ENCODE data around the gene IL12RB2. TPM values are rescaled to one million over a fixed set of nuclear protein-coding genes. Genes with fewer than 3 reads are reported as not detected.

Gene IL12RB2
- total and polyA plus RNA-seq, 4 experiments from 2014 or later, result 3.6 to 7.3 (median 4.8) TPM

DNA sequence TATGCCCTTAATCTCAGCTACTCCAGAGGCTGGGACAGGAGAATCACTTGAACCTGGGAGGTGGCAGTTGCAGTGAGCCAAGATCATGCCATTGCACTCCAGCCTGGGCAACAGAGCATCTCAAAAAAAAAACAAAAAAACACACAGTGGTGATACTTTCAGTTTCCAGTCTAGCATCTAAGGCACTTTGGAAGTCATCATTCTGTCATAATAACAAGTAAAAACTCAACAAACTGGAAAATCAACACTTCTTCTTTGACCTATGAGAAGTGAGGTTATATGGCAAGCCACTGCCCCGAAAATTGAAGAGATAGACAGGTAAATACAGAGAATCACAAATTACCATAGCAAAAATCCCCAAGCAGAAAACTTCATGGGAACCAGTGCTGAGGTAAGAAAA is 51.9 kb downstream of the IL12RB2 start:
- Histone ChIP-seq H3K4me3 (ENCODE audit: low read length in 2 of 2) (no peak overlapping the region), H3K4me1 (ENCODE audit: insufficient read depth, low read length) (no peaks in the 10 kb centered on the region), H3K27me3 (ENCODE audit: insufficient read depth, low read length) (no peaks in the 10 kb centered on the region), H3K9me3 (ENCODE audit: control insufficient read depth in 1 of 2, low read length in 2 of 2) (no peaks in the 10 kb centered on the region), H3K27ac (ENCODE audit: low read depth, low read length) (no peak overlapping the region), H3K36me3 (ENCODE audit: insufficient read depth, low read length) (no peaks in the 10 kb centered on the region)
- Mint-ChIP-seq H3K4me3 (no peak overlapping the region), H3K27ac (peak overlapping the region in 1 of 7 donors; percentile 25), H3K27me3 (peaks cover 0 to 3% of the 10 kb centered on the region in 2 donors), H3K9me3 (no peaks in the 10 kb centered on the region), H3K4me1 (peaks cover 0 to 5% (median 0%) of the 10 kb centered on the region in 4 donors), H3K36me3 (peaks cover 0 to 15% of the 10 kb centered on the region in 2 donors)
- CTCF ChIA-PET (ENCODE audit: partially characterized antibody), result interaction anchor here (1.3 kb wide), 1 partner anchor 12 kb away, joined by 3 read pairs; no protein-coding TSS in a partner anchor
- POLR2A ChIA-PET (ENCODE audit: partially characterized antibody), result no interaction called here
- intact Hi-C loops (cut with micrococcal nuclease), result no loop called here
- DNase-seq, result no peak

DNA sequence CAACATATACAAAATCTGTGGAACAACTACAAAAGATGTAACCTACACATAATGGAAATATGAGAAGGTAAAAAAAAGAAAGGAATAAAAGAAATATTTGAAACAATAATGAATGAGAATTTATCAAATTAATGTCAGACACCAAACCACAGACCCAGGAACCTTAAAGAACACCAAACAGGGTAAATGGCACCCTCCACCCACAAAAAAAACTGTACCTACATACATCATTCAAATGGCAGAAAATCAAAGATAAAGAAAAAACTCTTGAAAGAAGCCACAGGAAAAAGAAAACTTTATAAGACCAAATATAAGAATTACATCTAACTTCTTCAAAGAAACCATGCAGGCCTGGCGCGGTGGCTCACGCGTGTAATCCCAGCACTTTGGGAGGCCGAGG is 54.0 kb downstream of the IL12RB2 start:
- no peak overlapping the region for H3K4me3 Mint-ChIP-seq
- POLR2A ChIA-PET (ENCODE audit: partially characterized antibody), result no interaction called here
- DNase-seq, result no peak
- Histone ChIP-seq H3K27ac (ENCODE audit: low read depth, low read length) (no peak overlapping the region), H3K36me3 (ENCODE audit: insufficient read depth, low read length) (no peaks in the 10 kb centered on the region), H3K4me1 (ENCODE audit: insufficient read depth, low read length) (no peaks in the 10 kb centered on the region), H3K27me3 (ENCODE audit: insufficient read depth, low read length) (no peaks in the 10 kb centered on the region), H3K4me3 (ENCODE audit: low read length in 2 of 2) (no peak overlapping the region), H3K9me3 (ENCODE audit: control insufficient read depth in 1 of 2, low read length in 2 of 2) (no peaks in the 10 kb centered on the region)
- intact Hi-C loops (cut with micrococcal nuclease), result no loop called here
- H3K4me1 Mint-ChIP-seq, result peaks cover 0 to 5% (median 0%) of the 10 kb centered on the region in 4 donors
- no peak overlapping the region for H3K27ac Mint-ChIP-seq
- H3K9me3 Mint-ChIP-seq, result no peaks in the 10 kb centered on the region
- H3K27me3 Mint-ChIP-seq, result peaks cover 0 to 3% of the 10 kb centered on the region in 2 donors
- CTCF ChIA-PET (ENCODE audit: partially characterized antibody), result no interaction called here
- peaks cover 0 to 5% of the 10 kb centered on the region in 2 donors for H3K36me3 Mint-ChIP-seq

DNA sequence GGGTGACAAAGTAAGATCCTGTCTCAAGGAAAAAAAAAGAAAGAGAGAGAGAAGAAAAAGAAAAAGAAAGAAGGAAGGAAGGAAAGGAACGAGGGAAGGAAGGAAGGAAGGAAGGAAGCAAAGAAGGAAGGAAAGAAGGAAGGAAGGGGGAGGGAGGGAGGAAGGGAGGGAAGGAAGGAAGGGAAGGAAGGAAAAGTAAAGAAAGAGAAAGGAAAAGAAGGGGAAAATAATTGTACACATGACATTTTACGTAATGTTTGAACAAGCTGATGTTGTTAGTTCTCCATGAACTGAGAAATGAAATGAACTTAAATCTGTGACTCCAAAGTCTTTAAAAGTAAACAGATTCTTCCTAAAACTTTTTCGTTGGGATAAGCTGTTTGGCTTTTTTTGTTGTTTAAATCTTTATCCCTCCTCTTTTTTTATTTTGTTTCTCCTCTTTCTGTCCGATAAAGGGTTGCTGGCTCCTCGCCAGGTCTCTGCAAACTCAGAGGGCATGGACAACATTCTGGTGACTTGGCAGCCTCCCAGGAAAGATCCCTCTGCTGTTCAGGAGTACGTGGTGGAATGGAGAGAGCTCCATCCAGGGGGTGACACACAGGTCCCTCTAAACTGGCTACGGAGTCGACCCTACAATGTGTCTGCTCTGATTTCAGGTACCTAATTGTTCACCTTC is 59.8 kb downstream of the IL12RB2 start:
- POLR2A ChIA-PET (ENCODE audit: partially characterized antibody), result no interaction called here
- H3K36me3 ChIP-seq (ENCODE audit: insufficient read depth, low read length), result no peaks in the 10 kb centered on the region
- Mint-ChIP-seq H3K4me3 (no peak overlapping the region), H3K27ac (peak overlapping the region in 2 of 7 donors; percentile 49 to 55), H3K9me3 (no peaks in the 10 kb centered on the region), H3K36me3 (no peaks in the 10 kb centered on the region), H3K27me3 (no peaks in the 10 kb centered on the region), H3K4me1 (no peaks in the 10 kb centered on the region)
- H3K27me3 ChIP-seq (ENCODE audit: insufficient read depth, low read length), result no peaks in the 10 kb centered on the region
- CTCF ChIA-PET (ENCODE audit: partially characterized antibody), result interaction anchor here (0.6 to 1.2 kb wide), 2 partner anchors 26 to 130 kb away, joined by 3 read pairs; no protein-coding TSS in a partner anchor
- H3K9me3 ChIP-seq (ENCODE audit: control insufficient read depth in 1 of 2, low read length in 2 of 2), result no peaks in the 10 kb centered on the region
- no peak overlapping the region for H3K27ac ChIP-seq (ENCODE audit: low read depth, low read length)
- intact Hi-C loops (cut with micrococcal nuclease), result no loop called here
- H3K4me3 ChIP-seq (ENCODE audit: low read length in 2 of 2), result no peak overlapping the region
- H3K4me1 ChIP-seq (ENCODE audit: insufficient read depth, low read length), result no peaks in the 10 kb centered on the region
- DNase-seq, result no peak

DNA sequence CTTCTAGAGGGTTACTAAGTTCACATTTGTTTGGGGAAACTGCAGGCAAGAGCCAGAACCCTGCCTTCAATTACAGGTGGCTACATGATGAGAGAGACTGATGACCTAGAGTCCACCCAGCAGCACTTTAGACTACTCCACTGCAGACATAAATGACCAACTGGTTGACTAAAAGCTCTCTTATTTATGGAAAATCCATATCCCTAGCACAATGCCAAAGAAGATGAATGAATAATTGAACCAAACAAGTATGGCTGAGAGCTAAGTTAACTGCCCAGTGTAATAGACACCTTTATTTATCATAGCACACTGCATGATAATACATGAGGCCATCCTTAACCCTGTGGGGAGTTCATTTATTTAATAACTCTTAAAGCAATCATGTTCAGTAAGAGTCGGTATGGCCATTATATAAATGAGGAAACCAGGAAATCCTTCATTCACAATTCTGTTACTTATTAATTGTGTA is 60.4 kb downstream of the IL12RB2 start:
- Histone ChIP-seq H3K4me1 (ENCODE audit: insufficient read depth, low read length) (no peaks in the 10 kb centered on the region), H3K27ac (ENCODE audit: low read depth, low read length) (no peak overlapping the region), H3K4me3 (ENCODE audit: low read length in 2 of 2) (no peak overlapping the region), H3K27me3 (ENCODE audit: insufficient read depth, low read length) (no peaks in the 10 kb centered on the region), H3K36me3 (ENCODE audit: insufficient read depth, low read length) (no peaks in the 10 kb centered on the region), H3K9me3 (ENCODE audit: control insufficient read depth in 1 of 2, low read length in 2 of 2) (no peaks in the 10 kb centered on the region)
- H3K4me1 Mint-ChIP-seq, result no peaks in the 10 kb centered on the region
- POLR2A ChIA-PET (ENCODE audit: partially characterized antibody), result no interaction called here
- CTCF ChIA-PET (ENCODE audit: partially characterized antibody), result interaction anchor here (0.6 to 1.4 kb wide), 3 partner anchors 27 to 132 kb away, joined by 3 to 4 read pairs (median 3); no protein-coding TSS in a partner anchor
- H3K9me3 Mint-ChIP-seq, result no peaks in the 10 kb centered on the region
- no peaks in the 10 kb centered on the region for H3K27me3 Mint-ChIP-seq
- DNase-seq, result no peak
- H3K27ac Mint-ChIP-seq, result no peak overlapping the region
- no peak overlapping the region for H3K4me3 Mint-ChIP-seq
- intact Hi-C loops (cut with micrococcal nuclease), result no loop called here
- H3K36me3 Mint-ChIP-seq, result no peaks in the 10 kb centered on the region

DNA sequence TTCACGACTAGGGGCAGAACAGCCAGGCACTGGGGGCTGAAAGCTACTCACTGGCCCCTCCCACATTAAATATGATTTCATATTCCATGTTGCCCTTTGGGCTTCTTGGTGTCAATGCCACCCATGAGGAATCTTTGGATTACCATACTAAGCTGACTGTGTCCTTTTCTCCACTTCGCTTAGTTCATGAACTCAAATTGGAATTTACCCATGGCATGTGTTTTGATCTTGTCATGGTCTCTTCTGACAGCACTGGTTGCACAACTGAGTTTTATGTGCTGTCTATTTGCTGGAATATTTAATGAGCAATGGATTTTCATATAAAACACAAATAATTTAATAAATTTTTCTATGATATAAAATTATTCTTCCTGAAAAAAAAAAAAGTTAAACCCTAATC is 63.4 kb downstream of the IL12RB2 start:
- Histone ChIP-seq H3K27ac (ENCODE audit: low read depth, low read length) (no peak overlapping the region), H3K27me3 (ENCODE audit: insufficient read depth, low read length) (no peaks in the 10 kb centered on the region), H3K4me3 (ENCODE audit: low read length in 2 of 2) (no peak overlapping the region), H3K9me3 (ENCODE audit: control insufficient read depth in 1 of 2, low read length in 2 of 2) (no peaks in the 10 kb centered on the region), H3K4me1 (ENCODE audit: insufficient read depth, low read length) (no peaks in the 10 kb centered on the region), H3K36me3 (ENCODE audit: insufficient read depth, low read length) (no peaks in the 10 kb centered on the region)
- POLR2A ChIA-PET (ENCODE audit: partially characterized antibody), result no interaction called here
- CTCF ChIA-PET (ENCODE audit: partially characterized antibody), result no interaction called here
- Mint-ChIP-seq H3K9me3 (no peaks in the 10 kb centered on the region), H3K27ac (no peak overlapping the region), H3K36me3 (peaks cover 0 to 1% of the 10 kb centered on the region in 2 donors), H3K27me3 (no peaks in the 10 kb centered on the region), H3K4me1 (no peaks in the 10 kb centered on the region), H3K4me3 (no peak overlapping the region)
- intact Hi-C loops (cut with micrococcal nuclease), result no loop called here
- no peak for DNase-seq

DNA sequence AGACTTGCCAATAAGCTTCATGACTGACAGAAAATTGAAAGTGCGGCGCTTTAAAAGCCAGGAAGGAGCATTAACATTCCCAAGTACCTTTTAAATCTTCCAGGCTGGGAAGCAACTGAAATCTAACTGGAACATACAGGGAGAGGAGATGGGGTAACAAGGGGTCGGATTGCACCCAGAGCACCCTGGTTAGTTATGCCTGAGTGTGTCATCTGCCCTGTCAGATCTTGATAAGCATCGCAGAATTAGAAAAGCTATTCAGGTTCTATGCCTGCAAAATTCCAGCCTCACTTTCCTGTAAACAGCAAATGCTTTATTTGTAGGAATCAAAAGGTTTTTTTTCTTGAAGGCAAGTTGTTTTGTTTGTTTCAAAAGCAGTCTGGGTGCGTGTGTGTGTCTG is 64.0 kb downstream of the IL12RB2 start:
- ChIA-PET CTCF (ENCODE audit: partially characterized antibody) (no interaction called here), POLR2A (ENCODE audit: partially characterized antibody) (no interaction called here)
- Mint-ChIP-seq H3K4me3 (no peak overlapping the region), H3K9me3 (no peaks in the 10 kb centered on the region), H3K4me1 (no peaks in the 10 kb centered on the region), H3K27me3 (no peaks in the 10 kb centered on the region), H3K36me3 (peaks cover 1 to 5% of the 10 kb centered on the region in 2 donors), H3K27ac (no peak overlapping the region)
- H3K27ac ChIP-seq (ENCODE audit: low read depth, low read length), result no peak overlapping the region
- H3K4me1 ChIP-seq (ENCODE audit: insufficient read depth, low read length), result no peaks in the 10 kb centered on the region
- H3K27me3 ChIP-seq (ENCODE audit: insufficient read depth, low read length), result no peaks in the 10 kb centered on the region
- no peaks in the 10 kb centered on the region for H3K36me3 ChIP-seq (ENCODE audit: insufficient read depth, low read length)
- H3K9me3 ChIP-seq (ENCODE audit: control insufficient read depth in 1 of 2, low read length in 2 of 2), result no peaks in the 10 kb centered on the region
- no peak for DNase-seq
- H3K4me3 ChIP-seq (ENCODE audit: low read length in 2 of 2), result no peak overlapping the region
- intact Hi-C loops (cut with micrococcal nuclease), result no loop called here

DNA sequence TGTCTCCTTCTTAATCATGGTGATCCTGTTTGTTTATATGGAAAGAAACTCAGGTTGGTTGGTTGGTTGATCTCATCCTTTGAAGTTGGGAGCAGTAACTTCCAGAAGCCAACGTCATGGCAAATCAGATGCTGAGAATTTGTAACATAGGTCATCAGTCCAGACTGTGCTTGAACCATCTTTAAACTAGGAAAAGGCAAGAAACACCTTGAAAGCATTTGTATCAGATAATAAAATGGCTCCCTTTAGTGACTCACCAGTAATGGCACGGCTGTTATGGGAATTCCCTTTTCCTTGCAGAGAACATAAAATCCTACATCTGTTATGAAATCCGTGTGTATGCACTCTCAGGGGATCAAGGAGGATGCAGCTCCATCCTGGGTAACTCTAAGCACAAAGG is 64.5 kb downstream of the IL12RB2 start:
- Mint-ChIP-seq H3K27ac (no peak overlapping the region), H3K36me3 (peaks cover 1 to 5% of the 10 kb centered on the region in 2 donors), H3K9me3 (no peaks in the 10 kb centered on the region), H3K4me3 (no peak overlapping the region), H3K4me1 (no peaks in the 10 kb centered on the region), H3K27me3 (no peaks in the 10 kb centered on the region)
- Histone ChIP-seq H3K36me3 (ENCODE audit: insufficient read depth, low read length) (no peaks in the 10 kb centered on the region), H3K4me3 (ENCODE audit: low read length in 2 of 2) (no peak overlapping the region), H3K4me1 (ENCODE audit: insufficient read depth, low read length) (no peaks in the 10 kb centered on the region), H3K27ac (ENCODE audit: low read depth, low read length) (no peak overlapping the region), H3K27me3 (ENCODE audit: insufficient read depth, low read length) (no peaks in the 10 kb centered on the region), H3K9me3 (ENCODE audit: control insufficient read depth in 1 of 2, low read length in 2 of 2) (no peaks in the 10 kb centered on the region)
- ChIA-PET CTCF (ENCODE audit: partially characterized antibody) (no interaction called here), POLR2A (ENCODE audit: partially characterized antibody) (no interaction called here)
- DNase-seq, result no peak
- intact Hi-C loops (cut with micrococcal nuclease), result no loop called here
